ACC112 (cell line): ENCODE results near the gene WFS1.

Source experiments
- H2AFZ ChIP-seq: fragments of 200-600 bp; sonication (generic); one replicate; pipeline ENCODE4 v1.6.0; 2017; ENCODE audit warnings: antibody characterized with exemption, low read length; ENCODE audit not compliant: unreplicated experiment
- H3K27ac ChIP-seq: fragments of 200-600 bp; sonication (generic); 2 replicates; pipeline ENCODE4 v1.5.1; 2014; ENCODE audit warnings: low read depth, mild to moderate bottlenecking, antibody characterized with exemption, low read length, moderate library complexity
- H3K27me3 ChIP-seq: fragments of 200-600 bp; sonication (generic); 2 replicates; pipeline ENCODE4 v1.6.1; 2014; ENCODE audit warnings: mild to moderate bottlenecking, antibody characterized with exemption, low read length, moderate library complexity, mixed read lengths; ENCODE audit not compliant: insufficient read depth
- H3K36me3 ChIP-seq: fragments of 200-600 bp; sonication (generic); 2 replicates; pipeline ENCODE4 v1.6.1; 2016; ENCODE audit warnings: mild to moderate bottlenecking, antibody characterized with exemption, low read length, moderate library complexity, mixed read lengths; ENCODE audit not compliant: insufficient read depth
- H3K4me1 ChIP-seq: fragments of 200-600 bp; sonication (generic); one replicate; pipeline ENCODE4 v1.6.1; 2016; ENCODE audit warnings: low read length, mixed read lengths; ENCODE audit not compliant: insufficient read depth, unreplicated experiment, control insufficient read depth
- H3K4me3 ChIP-seq: fragments of 200-600 bp; sonication (generic); 2 replicates; pipeline ENCODE4 v1.5.1; 2014; ENCODE audit warnings: mild to moderate bottlenecking, low read depth, low read length
- H3K79me2 ChIP-seq: fragments of 200-600 bp; sonication (generic); one replicate; pipeline ENCODE4 v1.6.0; 2016; ENCODE audit warnings: low read length; ENCODE audit not compliant: control insufficient read depth, unreplicated experiment, insufficient read depth

Gene WFS1

GRCh38 chr4:6272863-6273660 lies 3.4 kb downstream of the WFS1 start:
- peaks cover 7% of the 10 kb centered on the region for H3K27me3 ChIP-seq
- no peak overlapping the region for H3K4me3 ChIP-seq
- H3K27ac ChIP-seq, result no peak overlapping the region
- no peaks in the 10 kb centered on the region for H3K36me3 ChIP-seq
- H3K79me2 ChIP-seq, result no peaks in the 10 kb centered on the region
- no peak overlapping the region for H2AFZ ChIP-seq
- H3K4me1 ChIP-seq, result peaks cover 18% of the 10 kb centered on the region

DNA sequence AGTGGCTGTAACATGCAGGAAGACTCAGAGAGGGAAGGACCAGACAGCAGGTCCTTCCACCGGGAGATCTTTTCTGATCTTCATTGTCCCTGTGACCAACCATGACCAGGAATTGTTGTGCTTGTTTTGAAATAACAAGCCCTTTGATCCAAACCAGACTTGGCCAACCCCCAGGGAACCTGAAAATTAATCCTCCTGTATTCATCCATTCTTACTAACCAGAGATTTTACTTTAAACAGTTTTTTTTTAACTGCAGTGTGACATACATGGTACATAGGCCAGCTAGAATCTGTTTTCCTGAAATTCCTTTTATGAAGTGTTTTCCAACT lies 4.0 kb downstream of the WFS1 start:
- Histone ChIP-seq H2AFZ (no peak overlapping the region), H3K36me3 (no peaks in the 10 kb centered on the region), H3K4me1 (peaks cover 22% of the 10 kb centered on the region), H3K4me3 (no peak overlapping the region), H3K27me3 (peaks cover 2% of the 10 kb centered on the region; the same call in 1 of the 2 replicates), H3K79me2 (no peaks in the 10 kb centered on the region), H3K27ac (no peak overlapping the region)

- Histone ChIP-seq H3K27ac (no peak overlapping the region), H2AFZ (no peak overlapping the region)
Measured at GRCh38 chr4:6275351-6275750, 5.7 kb downstream of the WFS1 start.

GRCh38 chr4:6275898-6276806 lies 6.5 kb downstream of the WFS1 start:
- no peaks in the 10 kb centered on the region for H3K79me2 ChIP-seq
- H3K36me3 ChIP-seq, result no peaks in the 10 kb centered on the region
- no peaks in the 10 kb centered on the region for H3K27me3 ChIP-seq
- H3K4me1 ChIP-seq, result peaks cover 17% of the 10 kb centered on the region
- no peak overlapping the region for H3K4me3 ChIP-seq
- no peak overlapping the region for H2AFZ ChIP-seq
- no peak overlapping the region for H3K27ac ChIP-seq

More at GRCh38 chr4:6275351-6275750, 5.7 kb downstream of the WFS1 start:
- Histone ChIP-seq H3K4me3 (no peak overlapping the region), H3K4me1 (peaks cover 21% of the 10 kb centered on the region), H3K27me3 (no peaks in the 10 kb centered on the region), H3K36me3 (no peaks in the 10 kb centered on the region), H3K79me2 (no peaks in the 10 kb centered on the region)

DNA sequence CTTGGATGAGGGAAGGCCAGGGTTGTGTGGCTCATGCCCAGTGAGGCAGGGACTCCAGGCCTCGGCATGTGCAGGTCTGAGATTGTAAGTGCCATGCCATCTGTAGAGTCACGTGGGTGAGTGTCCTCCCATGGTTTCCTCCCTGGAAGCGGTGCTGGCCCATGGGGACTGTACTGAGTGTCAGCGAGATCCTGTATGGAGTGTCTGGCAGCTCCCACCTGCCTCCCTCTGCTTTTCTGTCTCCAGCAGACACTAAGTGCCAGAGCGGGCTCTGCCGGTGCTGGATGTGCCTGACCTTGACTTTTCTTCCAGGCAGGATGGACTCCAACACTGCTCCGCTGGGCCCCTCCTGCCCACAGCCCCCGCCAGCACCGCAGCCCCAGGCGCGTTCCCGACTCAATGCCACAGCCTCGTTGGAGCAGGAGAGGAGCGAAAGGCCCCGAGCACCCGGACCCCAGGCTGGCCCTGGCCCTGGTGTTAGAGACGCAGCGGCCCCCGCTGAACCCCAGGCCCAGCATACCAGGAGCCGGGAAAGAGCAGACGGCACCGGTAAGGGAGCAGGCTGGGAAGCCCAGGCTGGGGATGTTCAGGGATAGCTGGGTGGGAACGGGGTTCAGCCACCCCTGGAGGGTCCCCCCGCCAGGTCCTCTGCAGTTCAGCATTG lies 7.6 kb downstream of the WFS1 start:
- H3K27ac ChIP-seq, result no peak overlapping the region
- no peak overlapping the region for H2AFZ ChIP-seq
- H3K4me1 ChIP-seq, result peaks cover 17% of the 10 kb centered on the region
- H3K27me3 ChIP-seq, result no peaks in the 10 kb centered on the region
- no peak overlapping the region for H3K4me3 ChIP-seq
- H3K79me2 ChIP-seq, result no peaks in the 10 kb centered on the region
- no peaks in the 10 kb centered on the region for H3K36me3 ChIP-seq

DNA sequence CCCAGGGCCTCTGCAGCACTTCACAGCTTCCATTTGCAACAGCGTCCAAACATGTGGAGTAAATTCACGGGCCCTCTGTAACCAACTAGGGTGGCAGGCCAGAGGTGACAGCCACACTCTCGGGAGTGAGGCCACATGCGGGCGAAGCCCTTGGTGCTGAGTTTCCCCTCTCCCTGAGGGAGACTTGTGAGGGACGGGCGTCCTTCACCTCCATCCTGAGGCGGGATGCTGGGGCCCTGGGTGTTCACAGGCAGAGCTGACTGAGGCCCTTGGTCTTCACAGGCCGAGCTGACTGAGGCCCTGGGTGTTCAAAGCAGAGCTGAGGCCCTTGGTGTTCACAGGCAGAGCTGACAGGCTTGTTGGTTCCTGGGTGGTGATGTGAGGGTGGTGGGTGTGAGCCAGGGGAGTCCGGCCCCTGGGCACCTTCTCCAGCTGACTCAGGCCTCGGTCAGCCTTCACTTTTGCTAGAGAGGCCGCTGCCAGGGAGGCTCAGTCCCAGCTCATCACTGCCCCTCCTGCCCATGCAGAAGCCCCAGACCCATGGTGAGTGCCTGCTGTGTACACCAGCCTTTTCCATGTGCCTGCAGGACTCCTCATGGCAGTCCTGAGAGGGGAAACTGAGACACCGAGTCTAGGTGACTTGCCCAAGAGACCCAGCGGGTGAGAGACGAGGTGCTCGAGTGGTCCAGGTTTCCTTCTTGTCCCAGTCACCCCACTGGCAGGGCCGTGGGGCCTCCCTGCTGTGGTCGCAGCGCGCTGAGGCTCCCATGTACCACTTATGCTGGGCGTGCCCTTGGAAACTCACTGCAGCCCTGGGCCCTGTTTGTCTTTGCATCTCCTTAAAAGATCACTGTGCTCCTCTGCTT lies 8.5 kb downstream of the WFS1 start:
- no peak overlapping the region for H3K27ac ChIP-seq
- H3K4me1 ChIP-seq, result peaks cover 11% of the 10 kb centered on the region
- no peaks in the 10 kb centered on the region for H3K36me3 ChIP-seq
- H3K79me2 ChIP-seq, result no peaks in the 10 kb centered on the region
- no peaks in the 10 kb centered on the region for H3K27me3 ChIP-seq
- H2AFZ ChIP-seq, result no peak overlapping the region
- H3K4me3 ChIP-seq, result no peak overlapping the region

GRCh38 chr4:6278801-6279197 lies 9.1 kb downstream of the WFS1 start:
- no peaks in the 10 kb centered on the region for H3K27me3 ChIP-seq
- H3K27ac ChIP-seq, result no peak overlapping the region
- H3K79me2 ChIP-seq, result no peaks in the 10 kb centered on the region
- H3K36me3 ChIP-seq, result no peaks in the 10 kb centered on the region
- no peak overlapping the region for H2AFZ ChIP-seq
- H3K4me1 ChIP-seq, result peaks cover 4% of the 10 kb centered on the region
- no peak overlapping the region for H3K4me3 ChIP-seq

DNA sequence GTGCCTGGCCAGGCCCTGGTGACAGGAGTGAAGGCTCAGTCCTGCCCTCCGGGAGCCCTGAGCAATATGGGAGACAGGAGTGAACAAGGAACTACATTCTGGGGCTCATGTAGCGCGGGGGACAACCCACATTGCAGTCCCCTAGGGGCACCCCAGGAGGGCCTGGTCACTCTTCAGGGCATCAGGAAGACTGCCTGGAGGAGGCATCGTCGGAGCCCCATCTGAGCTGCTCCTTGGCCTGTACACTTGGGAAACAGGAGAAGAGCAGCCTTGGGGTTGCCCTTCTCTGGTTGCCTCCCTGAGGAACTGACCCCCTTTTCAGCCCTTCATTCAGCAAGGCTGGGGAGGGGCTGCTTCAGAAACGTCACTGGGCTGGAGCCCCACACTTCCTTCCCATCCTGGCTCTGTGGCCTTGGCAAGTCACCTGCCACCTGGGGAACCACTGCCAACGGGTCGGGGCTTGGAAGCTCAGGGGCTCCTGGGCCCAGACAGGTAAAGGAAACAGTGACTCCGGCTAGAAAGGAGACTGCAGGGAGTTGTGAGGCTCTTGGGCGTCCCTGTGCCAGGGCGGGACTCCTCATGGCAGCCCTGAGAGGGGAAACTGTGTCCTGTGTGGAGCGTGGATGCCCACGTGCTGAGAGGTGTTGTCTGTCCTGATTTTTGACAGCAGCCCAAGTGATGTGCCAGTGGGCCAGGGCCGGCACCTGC lies 10.1 kb downstream of the WFS1 start:
- Histone ChIP-seq H3K27ac (no peak overlapping the region), H3K27me3 (no peaks in the 10 kb centered on the region), H3K4me1 (peaks cover 4% of the 10 kb centered on the region), H3K4me3 (no peak overlapping the region), H3K36me3 (no peaks in the 10 kb centered on the region), H2AFZ (no peak overlapping the region), H3K79me2 (no peaks in the 10 kb centered on the region)

DNA sequence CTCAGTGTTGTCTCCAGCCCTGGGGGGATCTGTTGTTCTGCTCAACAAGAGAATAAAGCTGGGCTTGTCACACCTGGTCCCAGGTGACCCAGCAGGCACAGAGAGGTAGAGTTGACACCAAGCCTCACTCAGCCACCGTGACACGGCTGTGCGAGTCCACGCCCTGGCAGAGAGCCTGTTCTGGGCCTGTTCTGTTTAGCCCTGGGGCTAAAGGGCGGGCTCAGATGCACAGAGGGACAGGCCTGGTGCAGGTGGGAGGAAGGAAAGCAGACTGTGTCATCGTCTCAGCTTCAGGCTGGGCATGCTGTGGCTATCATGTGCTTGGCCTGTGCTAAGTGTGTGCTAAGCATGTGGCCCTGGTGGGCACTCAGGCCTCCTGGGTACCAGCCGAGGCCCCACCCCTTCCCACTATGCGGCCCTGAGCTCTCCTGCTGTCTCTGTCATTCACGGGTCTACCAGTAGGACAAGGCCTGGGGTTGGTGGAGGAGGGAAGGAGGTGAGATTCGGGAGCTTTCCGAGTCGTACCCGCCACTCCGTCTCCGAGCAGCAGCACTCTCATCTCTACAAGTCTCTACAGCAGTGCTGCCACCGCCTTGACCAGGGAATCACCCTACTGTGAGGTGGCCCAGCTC lies 10.8 kb downstream of the WFS1 start:
- H2AFZ ChIP-seq, result no peak overlapping the region
- H3K4me3 ChIP-seq, result no peak overlapping the region
- no peaks in the 10 kb centered on the region for H3K36me3 ChIP-seq
- no peaks in the 10 kb centered on the region for H3K79me2 ChIP-seq
- H3K27me3 ChIP-seq, result no peaks in the 10 kb centered on the region
- H3K27ac ChIP-seq, result no peak overlapping the region
- peaks cover 4% of the 10 kb centered on the region for H3K4me1 ChIP-seq
